ENCODE results near the gene ID3. TPM values are rescaled to one million over a fixed set of nuclear protein-coding genes. Genes with fewer than 3 reads are reported as not detected.

ID3 gene
- total and polyA plus RNA-seq, 2 donors (not counting 3 experiments of a cell fraction or from before 2014, with no cell fraction given): 277 to 971 TPM

DNA sequence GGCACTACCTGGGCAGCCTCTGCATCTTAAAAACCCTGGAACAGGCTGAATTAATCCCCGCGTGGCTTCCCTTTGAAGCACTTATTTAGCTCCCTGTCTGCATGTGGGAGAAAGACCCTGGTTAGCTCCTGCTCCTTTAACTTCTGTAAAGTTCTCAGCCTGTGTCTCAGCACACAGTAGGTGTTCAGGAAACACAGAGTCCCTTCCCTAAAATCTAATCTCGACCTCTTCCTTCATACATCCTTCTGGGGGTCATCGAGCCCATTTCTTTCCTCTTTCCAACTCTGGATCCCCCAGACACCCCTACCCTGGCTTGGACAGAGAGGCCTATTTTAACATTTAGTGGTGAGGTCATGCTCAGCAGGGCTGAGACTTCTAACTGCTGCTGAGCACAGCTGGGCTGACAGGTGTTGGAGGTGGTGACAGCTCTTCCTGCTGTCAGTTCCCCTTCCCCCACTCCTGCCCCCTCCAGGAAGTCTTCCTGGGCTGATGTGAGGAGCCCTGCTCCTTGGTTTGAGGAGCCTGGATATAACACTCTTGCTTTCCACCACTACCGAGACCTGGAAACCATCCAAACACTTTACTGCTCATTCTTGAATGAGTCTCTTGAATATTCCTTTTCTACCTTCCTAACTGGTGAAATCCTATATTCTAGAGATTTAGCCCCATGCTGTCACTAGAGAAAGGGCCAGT, 33.6 kb downstream of the ID3 start:
- DNase-seq (ENCODE audit: low read depth, low spot score) (no peak), FAIRE-seq (no peak)
- TF ChIP-seq POLR2A (IDR thresholded peaks at IDR 0.05; ENCODE audit: low read depth, low read length) (no peak), JUN (IDR thresholded peaks at IDR 0.05; ENCODE audit: borderline replicate concordance, insufficient read depth, insufficient read length, low read depth) (no peak), FOS (IDR thresholded peaks at IDR 0.05; ENCODE audit: borderline replicate concordance, insufficient read depth, low read length) (no peak)
- TF ChIP-seq, protein P1, sequence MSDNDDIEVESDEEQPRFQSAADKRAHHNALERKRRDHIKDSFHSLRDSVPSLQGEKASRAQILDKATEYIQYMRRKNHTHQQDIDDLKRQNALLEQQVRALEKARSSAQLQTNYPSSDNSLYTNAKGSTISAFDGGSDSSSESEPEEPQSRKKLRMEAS (IDR thresholded peaks at IDR 0.05; ENCODE audit: insufficient read depth, insufficient read length): no peak
- TF ChIP-seq, protein P2, sequence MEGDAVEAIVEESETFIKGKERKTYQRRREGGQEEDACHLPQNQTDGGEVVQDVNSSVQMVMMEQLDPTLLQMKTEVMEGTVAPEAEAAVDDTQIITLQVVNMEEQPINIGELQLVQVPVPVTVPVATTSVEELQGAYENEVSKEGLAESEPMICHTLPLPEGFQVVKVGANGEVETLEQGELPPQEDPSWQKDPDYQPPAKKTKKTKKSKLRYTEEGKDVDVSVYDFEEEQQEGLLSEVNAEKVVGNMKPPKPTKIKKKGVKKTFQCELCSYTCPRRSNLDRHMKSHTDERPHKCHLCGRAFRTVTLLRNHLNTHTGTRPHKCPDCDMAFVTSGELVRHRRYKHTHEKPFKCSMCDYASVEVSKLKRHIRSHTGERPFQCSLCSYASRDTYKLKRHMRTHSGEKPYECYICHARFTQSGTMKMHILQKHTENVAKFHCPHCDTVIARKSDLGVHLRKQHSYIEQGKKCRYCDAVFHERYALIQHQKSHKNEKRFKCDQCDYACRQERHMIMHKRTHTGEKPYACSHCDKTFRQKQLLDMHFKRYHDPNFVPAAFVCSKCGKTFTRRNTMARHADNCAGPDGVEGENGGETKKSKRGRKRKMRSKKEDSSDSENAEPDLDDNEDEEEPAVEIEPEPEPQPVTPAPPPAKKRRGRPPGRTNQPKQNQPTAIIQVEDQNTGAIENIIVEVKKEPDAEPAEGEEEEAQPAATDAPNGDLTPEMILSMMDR (IDR thresholded peaks at IDR 0.05; ENCODE audit: extremely low read depth in 1 of 2, insufficient read depth in 1 of 2, low read depth in 1 of 2, low read length in 2 of 2): no peak
- no peak overlapping the region for H2AFZ ChIP-seq (ENCODE audit: low read depth, low read length)
- no TSS peak for BruUV-seq (replicated peaks)
- no peak overlapping the region for H3K4me2 ChIP-seq (ENCODE audit: insufficient read depth, low read length)
- H3K27me3 ChIP-seq (ENCODE audit: control insufficient read depth in 2 of 2, insufficient read depth in 2 of 2, low read length in 2 of 2): no peaks in the 10 kb centered on the region
- no peaks in the 10 kb centered on the region for H3K9me3 ChIP-seq (replicated peaks; ENCODE audit: control insufficient read depth, insufficient read depth, low read length)
- H3K4me3 ChIP-seq (replicated peaks in 1 of 3; ENCODE audit: insufficient read depth in 1 of 3, low read depth in 1 of 3, low read length in 3 of 3): no peak overlapping the region
- CTCF ChIA-PET: interaction anchor here (0.6 to 16.6 kb wide), 5 partner anchors 14 to 542 kb away, joined by 3 to 192 read pairs (median 3); no protein-coding TSS in a partner anchor
- H3K9me1 ChIP-seq (replicated peaks; ENCODE audit: control insufficient read depth, extremely low read depth, insufficient read depth, low read length): no peaks in the 10 kb centered on the region
- H3K36me3 ChIP-seq (ENCODE audit: control insufficient read depth in 2 of 2, extremely low read depth in 1 of 2, insufficient read depth in 2 of 2, low read length in 2 of 2): no peaks in the 10 kb centered on the region
- H3K9ac ChIP-seq (replicated peaks; ENCODE audit: extremely low read depth, insufficient read depth, low read length): no peak overlapping the region
- H4K20me1 ChIP-seq (replicated peaks; ENCODE audit: control insufficient read depth, extremely low read depth, insufficient read depth, low read length): no peaks in the 10 kb centered on the region
- H3K79me2 ChIP-seq (ENCODE audit: control insufficient read depth, insufficient read depth, low read length): peaks cover 12% of the 10 kb centered on the region
- intact Hi-C loops (cut with micrococcal nuclease): no loop called here
- peaks cover 30% of the 10 kb centered on the region for H3K4me1 ChIP-seq (ENCODE audit: control insufficient read depth, extremely low read depth, insufficient read depth, low read length)
- H3K27ac ChIP-seq (ENCODE audit: insufficient read depth, low read depth, low read length): no peak overlapping the region
- POLR2A ChIA-PET: no interaction called here
- dilution Hi-C loops (cut with MboI; ENCODE audit: extremely low pct_ligation_motif_present, low sequenced_read_pairs): no loop called here
